ENCODE results near the gene MXD4. TPM values are rescaled to one million over a fixed set of nuclear protein-coding genes. Genes with fewer than 3 reads are reported as not detected.

MXD4 gene
- total RNA-seq, 4 donors from 2014 or later: 38.8 to 86.4 (median 59.2) TPM

DNA sequence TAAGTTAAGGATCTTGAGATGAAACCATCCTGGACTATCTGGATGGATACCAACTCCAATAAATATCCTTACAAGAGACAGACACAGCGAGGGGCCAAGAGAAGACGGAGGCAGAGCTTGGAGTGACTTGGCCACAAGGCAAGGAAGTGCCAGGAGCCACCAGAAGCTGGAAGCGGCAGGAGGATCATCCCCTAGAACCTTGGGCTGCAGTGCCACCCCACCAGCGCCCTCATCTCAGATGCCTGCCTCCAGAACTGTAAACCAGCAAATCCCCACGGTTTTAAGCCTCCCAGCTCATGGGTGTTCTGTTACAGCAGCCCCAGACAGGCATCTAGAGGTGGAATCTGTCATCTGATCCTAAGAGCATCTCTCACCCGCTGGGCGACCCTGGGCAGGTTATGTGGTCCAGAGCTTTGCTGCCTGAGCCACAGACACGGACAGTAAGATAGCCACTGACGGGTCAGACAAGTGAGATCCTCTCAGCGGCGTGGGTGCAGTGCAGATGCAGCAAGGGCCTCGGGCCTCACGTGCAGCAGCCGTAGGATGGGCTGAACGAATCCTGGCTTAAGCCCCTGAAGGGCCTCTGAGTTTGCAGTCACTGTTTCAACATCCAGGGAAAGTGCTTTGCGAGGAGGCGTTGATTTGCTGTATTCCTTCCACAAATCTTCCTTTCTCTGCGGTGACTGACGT, 25.1 kb upstream of the MXD4 start:
- H3K27ac ChIP-seq (replicated peaks in 1 of 4): no peak overlapping the region
- no peak for DNase-seq (ENCODE audit: extremely low spot score)
- WGBS: 93% methylated on average over 17 of the region's 19 CpGs

DNA sequence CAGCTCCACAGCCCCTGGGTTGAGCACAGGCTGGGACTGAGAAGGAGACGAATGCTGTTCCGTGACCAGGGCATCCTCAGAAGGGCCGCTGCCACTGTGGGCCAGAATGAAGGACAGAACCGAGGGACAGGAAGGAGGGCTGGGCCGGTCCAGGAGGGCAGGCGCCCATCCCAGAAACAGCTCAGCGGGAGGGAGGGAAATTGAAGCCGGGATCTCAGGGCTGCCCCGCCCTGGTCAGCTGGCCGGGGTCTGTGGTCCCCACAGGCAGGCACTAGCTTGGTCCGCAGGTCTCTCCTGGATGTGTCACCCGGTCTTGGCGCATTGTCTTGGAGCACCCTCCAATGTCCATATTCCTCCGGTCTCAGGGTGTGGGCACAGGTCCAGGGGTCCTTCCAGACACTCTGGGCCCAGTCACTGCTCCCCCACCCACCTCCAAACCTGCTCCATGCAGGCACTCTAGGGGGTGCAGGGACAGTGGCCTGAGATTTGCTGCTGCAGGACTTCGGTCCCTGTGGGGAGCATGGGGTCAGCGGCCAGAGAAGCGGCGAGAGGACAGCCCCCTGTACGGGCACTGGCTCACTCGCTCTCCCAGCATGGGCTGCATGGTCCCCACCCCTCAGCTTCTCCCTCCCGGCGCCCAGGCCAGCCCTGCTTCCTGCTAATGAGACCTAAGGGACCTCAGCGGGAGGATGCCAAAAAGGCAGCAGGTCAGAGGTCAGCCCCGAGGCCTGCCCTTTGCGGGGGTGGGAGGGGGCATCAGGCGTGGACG, 23.9 kb upstream of the MXD4 start:
- H3K27me3 ChIP-seq: no peaks in the 10 kb centered on the region
- no peaks in the 10 kb centered on the region for H3K36me3 ChIP-seq
- no peaks in the 10 kb centered on the region for H3K9me3 ChIP-seq
- WGBS: 82% methylated on average over 17 of the region's 27 CpGs
- H3K27ac ChIP-seq (replicated peaks in 1 of 4): no peak overlapping the region
- H3K4me3 ChIP-seq: no peak overlapping the region
- intact Hi-C loops (cut with DNase I): no loop called here
- TF ChIP-seq CTCF (IDR thresholded peaks at IDR 0.05): no peak
- TF ChIP-seq POLR2AphosphoS5 (IDR thresholded peaks at IDR 0.05): no peak
- TF ChIP-seq EP300 (IDR thresholded peaks at IDR 0.05): no peak
- no peak for TF ChIP-seq POLR2A (IDR thresholded peaks at IDR 0.05; ENCODE audit: low read depth)
- no peaks in the 10 kb centered on the region for H3K4me1 ChIP-seq
- no peak for DNase-seq (ENCODE audit: extremely low spot score)

More for the DNA sequence above, 25.1 kb upstream of the MXD4 start:
- H3K27me3 ChIP-seq: no peaks in the 10 kb centered on the region
- H3K4me1 ChIP-seq: peaks cover 0 to 8% (median 3%) of the 10 kb centered on the region in 4 donors
- TF ChIP-seq CTCF (IDR thresholded peaks at IDR 0.05): no peak
- TF ChIP-seq POLR2A (IDR thresholded peaks at IDR 0.05; ENCODE audit: low read depth): no peak
- TF ChIP-seq EP300 (IDR thresholded peaks at IDR 0.05): no peak
- TF ChIP-seq POLR2AphosphoS5 (IDR thresholded peaks at IDR 0.05): no peak
- H3K9me3 ChIP-seq: no peaks in the 10 kb centered on the region
- intact Hi-C loops (cut with DNase I): no loop called here
- no peak overlapping the region for H3K4me3 ChIP-seq
- H3K36me3 ChIP-seq: no peaks in the 10 kb centered on the region

- no peaks in the 10 kb centered on the region for H3K4me1 ChIP-seq
- intact Hi-C loops (cut with DNase I): no loop called here
- WGBS: 81% methylated on average over 7 of the region's 15 CpGs
- no peak overlapping the region for H3K27ac ChIP-seq (replicated peaks in 1 of 4)
- H3K27me3 ChIP-seq: no peaks in the 10 kb centered on the region
- no peak for TF ChIP-seq CTCF (IDR thresholded peaks at IDR 0.05)
- no peak overlapping the region for H3K4me3 ChIP-seq
- no peaks in the 10 kb centered on the region for H3K36me3 ChIP-seq
- DNase-seq (ENCODE audit: extremely low spot score): no peak
- no peaks in the 10 kb centered on the region for H3K9me3 ChIP-seq
These were observed 23.2 kb upstream of the MXD4 start for GRCh38 chr4:2284934-2285612.

DNA sequence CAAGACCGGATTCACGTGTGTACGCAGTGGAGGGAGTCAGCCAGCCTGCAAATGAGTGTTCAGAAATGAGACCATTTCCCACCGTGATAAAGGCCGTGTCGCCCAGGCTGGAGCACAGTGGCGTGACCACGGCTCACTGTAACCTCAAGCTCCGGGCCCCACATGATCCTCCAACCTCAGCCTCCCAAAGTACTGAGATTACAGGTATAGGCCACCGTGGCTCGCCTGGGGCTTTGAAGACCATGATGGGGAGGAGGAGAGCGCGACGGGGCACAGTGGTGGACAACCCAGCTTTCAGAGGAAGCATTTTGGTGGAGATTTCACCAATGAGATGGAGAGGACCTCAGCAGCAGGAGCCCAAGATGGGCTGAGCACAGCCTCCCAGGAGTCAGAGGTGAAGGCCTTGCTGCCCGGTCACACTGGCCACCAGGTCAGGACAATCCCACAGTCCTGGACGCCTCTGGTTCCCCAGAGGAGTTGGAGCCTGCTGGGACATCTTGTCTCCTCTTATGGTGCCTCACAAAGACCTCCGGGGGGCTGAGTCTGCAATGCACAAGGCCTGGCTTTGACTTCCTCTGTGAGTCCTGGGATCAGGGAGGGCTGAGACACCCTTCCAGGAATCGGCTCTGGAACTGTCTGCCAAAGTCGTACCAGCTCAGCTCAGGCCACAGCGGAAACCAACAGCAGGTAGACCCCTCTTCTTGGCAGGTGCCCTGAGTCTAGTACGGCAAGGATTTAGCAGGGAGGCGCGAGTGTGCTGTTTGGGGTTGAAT, 22.4 kb upstream of the MXD4 start:
- intact Hi-C loops (cut with DNase I): no loop called here
- H3K4me3 ChIP-seq: no peak overlapping the region
- TF ChIP-seq POLR2A (IDR thresholded peaks at IDR 0.05; ENCODE audit: low read depth): no peak
- no peak for TF ChIP-seq CTCF (IDR thresholded peaks at IDR 0.05)
- TF ChIP-seq EP300 (IDR thresholded peaks at IDR 0.05): no peak
- no peak for TF ChIP-seq POLR2AphosphoS5 (IDR thresholded peaks at IDR 0.05)
- no peaks in the 10 kb centered on the region for H3K27me3 ChIP-seq
- over 99% methylated on average over 17 of the region's 23 CpGs for WGBS
- H3K4me1 ChIP-seq: no peaks in the 10 kb centered on the region
- no peak for DNase-seq (ENCODE audit: extremely low spot score)
- H3K9me3 ChIP-seq: no peaks in the 10 kb centered on the region
- H3K27ac ChIP-seq (replicated peaks in 1 of 4): no peak overlapping the region
- H3K36me3 ChIP-seq: no peaks in the 10 kb centered on the region

Data from esophagus muscularis mucosa (tissue), 4 donors.